Measurements from ENCODE around the gene SMC3.

SMC3 gene

GRCh38 chr10:110629680-110630191 lies 62.2 kb downstream of the SMC3 start:
- Histone ChIP-seq H4K20me1 (ENCODE audit: insufficient read depth) (no peaks in the 10 kb centered on the region), H3K27ac (no peak overlapping the region), H3K4me3 (IDR thresholded peaks at IDR 0.05; ENCODE audit: insufficient read depth, low read depth, low read length) (no peak overlapping the region), H3K36me3 (ENCODE audit: insufficient read depth) (no peaks in the 10 kb centered on the region), H3K27me3 (ENCODE audit: insufficient read depth, low read depth) (no peaks in the 10 kb centered on the region), H3K79me2 (ENCODE audit: insufficient read depth, low read depth) (no peaks in the 10 kb centered on the region), H3K4me1 (ENCODE audit: low read depth, poor library complexity, severe bottlenecking) (no peaks in the 10 kb centered on the region), H3K4me2 (no peak overlapping the region), H2AFZ (ENCODE audit: low read depth) (no peak overlapping the region), H3K9ac (no peak overlapping the region)
- no peak for TF ChIP-seq CTCF (conservative IDR thresholded peaks at IDR 0.05; ENCODE audit: low read depth, low read length)

- no peak for TF ChIP-seq CTCF (conservative IDR thresholded peaks at IDR 0.05; ENCODE audit: low read depth, low read length)
- Histone ChIP-seq H3K36me3 (ENCODE audit: insufficient read depth) (no peaks in the 10 kb centered on the region), H2AFZ (ENCODE audit: low read depth) (no peak overlapping the region), H4K20me1 (ENCODE audit: insufficient read depth) (no peaks in the 10 kb centered on the region), H3K4me2 (no peak overlapping the region), H3K79me2 (ENCODE audit: insufficient read depth, low read depth) (no peaks in the 10 kb centered on the region), H3K9ac (no peak overlapping the region), H3K27ac (no peak overlapping the region), H3K4me3 (IDR thresholded peaks at IDR 0.05; ENCODE audit: insufficient read depth, low read depth, low read length) (no peak overlapping the region), H3K4me1 (ENCODE audit: low read depth, poor library complexity, severe bottlenecking) (no peaks in the 10 kb centered on the region), H3K27me3 (ENCODE audit: insufficient read depth, low read depth) (no peaks in the 10 kb centered on the region)
Observed at GRCh38 chr10:110631934-110632333, 64.4 kb downstream of the SMC3 start.

GRCh38 chr10:110632591-110633215 lies 65.2 kb downstream of the SMC3 start:
- TF ChIP-seq CTCF (conservative IDR thresholded peaks at IDR 0.05; ENCODE audit: low read depth, low read length), result no peak
- Histone ChIP-seq H3K79me2 (ENCODE audit: insufficient read depth, low read depth) (no peaks in the 10 kb centered on the region), H2AFZ (ENCODE audit: low read depth) (no peak overlapping the region), H3K27ac (no peak overlapping the region), H3K9ac (no peak overlapping the region), H3K4me3 (IDR thresholded peaks at IDR 0.05; ENCODE audit: insufficient read depth, low read depth, low read length) (no peak overlapping the region), H3K4me1 (ENCODE audit: low read depth, poor library complexity, severe bottlenecking) (no peaks in the 10 kb centered on the region), H3K4me2 (no peak overlapping the region), H4K20me1 (ENCODE audit: insufficient read depth) (no peaks in the 10 kb centered on the region), H3K27me3 (ENCODE audit: insufficient read depth, low read depth) (no peaks in the 10 kb centered on the region), H3K36me3 (ENCODE audit: insufficient read depth) (no peaks in the 10 kb centered on the region)

- Histone ChIP-seq H3K4me2 (no peak overlapping the region), H3K36me3 (ENCODE audit: insufficient read depth) (no peaks in the 10 kb centered on the region), H3K4me1 (ENCODE audit: low read depth, poor library complexity, severe bottlenecking) (no peaks in the 10 kb centered on the region), H2AFZ (ENCODE audit: low read depth) (no peak overlapping the region), H3K4me3 (IDR thresholded peaks at IDR 0.05; ENCODE audit: insufficient read depth, low read depth, low read length) (no peak overlapping the region), H3K27me3 (ENCODE audit: insufficient read depth, low read depth) (no peaks in the 10 kb centered on the region), H3K79me2 (ENCODE audit: insufficient read depth, low read depth) (no peaks in the 10 kb centered on the region), H3K9ac (no peak overlapping the region), H3K27ac (no peak overlapping the region), H4K20me1 (ENCODE audit: insufficient read depth) (no peaks in the 10 kb centered on the region)
- TF ChIP-seq CTCF (conservative IDR thresholded peaks at IDR 0.05; ENCODE audit: low read depth, low read length), result no peak
Observed at GRCh38 chr10:110634527-110635209, 67.2 kb downstream of the SMC3 start.

Measured in KMS-11 (cell line).